ENCODE measurements around the gene ATP4B. TPM values are rescaled to one million over a fixed set of nuclear protein-coding genes. Genes with fewer than 3 reads are reported as not detected.

ATP4B gene
- total RNA-seq, 2 experiments from 2014 or later = not detected

GRCh38 chr13:113653264-113654174 is 4.5 kb downstream of the ATP4B start:
- H3K4me1 ChIP-seq (ENCODE audit: insufficient read depth, low read length, poor library complexity, severe bottlenecking) = no peaks in the 10 kb centered on the region
- H3K9me3 ChIP-seq (ENCODE audit: low read length) = no peaks in the 10 kb centered on the region
- no peaks in the 10 kb centered on the region for H4K20me1 ChIP-seq (ENCODE audit: insufficient read depth, low read length)
- POLR2A ChIA-PET = no interaction called here
- H3K79me2 ChIP-seq (ENCODE audit: insufficient read depth, low read depth, low read length) = no peaks in the 10 kb centered on the region
- no peak overlapping the region for H3K4me2 ChIP-seq (ENCODE audit: low read length)
- TF ChIP-seq EZH2phosphoT487 (IDR thresholded peaks at IDR 0.05; ENCODE audit: borderline replicate concordance, low read depth, low read length) = no peak
- TF ChIP-seq, protein P1, sequence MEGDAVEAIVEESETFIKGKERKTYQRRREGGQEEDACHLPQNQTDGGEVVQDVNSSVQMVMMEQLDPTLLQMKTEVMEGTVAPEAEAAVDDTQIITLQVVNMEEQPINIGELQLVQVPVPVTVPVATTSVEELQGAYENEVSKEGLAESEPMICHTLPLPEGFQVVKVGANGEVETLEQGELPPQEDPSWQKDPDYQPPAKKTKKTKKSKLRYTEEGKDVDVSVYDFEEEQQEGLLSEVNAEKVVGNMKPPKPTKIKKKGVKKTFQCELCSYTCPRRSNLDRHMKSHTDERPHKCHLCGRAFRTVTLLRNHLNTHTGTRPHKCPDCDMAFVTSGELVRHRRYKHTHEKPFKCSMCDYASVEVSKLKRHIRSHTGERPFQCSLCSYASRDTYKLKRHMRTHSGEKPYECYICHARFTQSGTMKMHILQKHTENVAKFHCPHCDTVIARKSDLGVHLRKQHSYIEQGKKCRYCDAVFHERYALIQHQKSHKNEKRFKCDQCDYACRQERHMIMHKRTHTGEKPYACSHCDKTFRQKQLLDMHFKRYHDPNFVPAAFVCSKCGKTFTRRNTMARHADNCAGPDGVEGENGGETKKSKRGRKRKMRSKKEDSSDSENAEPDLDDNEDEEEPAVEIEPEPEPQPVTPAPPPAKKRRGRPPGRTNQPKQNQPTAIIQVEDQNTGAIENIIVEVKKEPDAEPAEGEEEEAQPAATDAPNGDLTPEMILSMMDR (conservative IDR thresholded peaks at IDR 0.05; ENCODE audit: low read length) = no peak
- no peak overlapping the region for H2AFZ ChIP-seq (ENCODE audit: low read length)
- intact Hi-C loops (cut with micrococcal nuclease; ENCODE audit: unreplicated experiment) = no loop called here
- H3K9me2 ChIP-seq (ENCODE audit: insufficient read depth, low read length) = no peaks in the 10 kb centered on the region
- no peak overlapping the region for H3K4me3 ChIP-seq (ENCODE audit: low read depth, low read length, poor library complexity, severe bottlenecking)
- H3K36me3 ChIP-seq (ENCODE audit: insufficient read depth, low read length) = no peaks in the 10 kb centered on the region
- no peak for DNase-seq (ENCODE audit: low spot score)
- no TSS peak for BruUV-seq (replicated peaks)
- CTCF ChIA-PET (ENCODE audit: unreplicated experiment) = no interaction called here
- H3K27ac ChIP-seq (ENCODE audit: low read depth, low read length, poor library complexity, severe bottlenecking) = no peak overlapping the region

GRCh38 chr13:113652404-113653263 is 5.4 kb downstream of the ATP4B start:
- no peaks in the 10 kb centered on the region for H3K4me1 ChIP-seq (ENCODE audit: insufficient read depth, low read length, poor library complexity, severe bottlenecking)
- DNase-seq (ENCODE audit: low spot score) = no peak
- H3K4me2 ChIP-seq (ENCODE audit: low read length) = no peak overlapping the region
- H3K36me3 ChIP-seq (ENCODE audit: insufficient read depth, low read length) = no peaks in the 10 kb centered on the region
- H3K27ac ChIP-seq (ENCODE audit: low read depth, low read length, poor library complexity, severe bottlenecking) = no peak overlapping the region
- TF ChIP-seq, protein P1 (conservative IDR thresholded peaks at IDR 0.05; ENCODE audit: low read length) = no peak
- no peak for TF ChIP-seq EZH2phosphoT487 (IDR thresholded peaks at IDR 0.05; ENCODE audit: borderline replicate concordance, low read depth, low read length)
- CTCF ChIA-PET (ENCODE audit: unreplicated experiment) = no interaction called here
- H3K4me3 ChIP-seq (ENCODE audit: low read depth, low read length, poor library complexity, severe bottlenecking) = no peak overlapping the region
- no TSS peak for BruUV-seq (replicated peaks)
- no peaks in the 10 kb centered on the region for H3K9me3 ChIP-seq (ENCODE audit: low read length)
- no peak overlapping the region for H2AFZ ChIP-seq (ENCODE audit: low read length)
- no peaks in the 10 kb centered on the region for H3K79me2 ChIP-seq (ENCODE audit: insufficient read depth, low read depth, low read length)
- intact Hi-C loops (cut with micrococcal nuclease; ENCODE audit: unreplicated experiment) = no loop called here
- POLR2A ChIA-PET = no interaction called here
- H3K9me2 ChIP-seq (ENCODE audit: insufficient read depth, low read length) = no peaks in the 10 kb centered on the region
- no peaks in the 10 kb centered on the region for H4K20me1 ChIP-seq (ENCODE audit: insufficient read depth, low read length)
